ENCODE data around the gene TYW1.
"Not testable (repeated sequence)": the region's sequence is repeated elsewhere in the genome, so short reads cannot be mapped to it uniquely, and the experiment has no call there.

TYW1 gene

GRCh38 chr7:67189801-67190465 lies 193.3 kb downstream of the TYW1 start:
- DNase-seq (ENCODE audit: low spot score) = not testable (repeated sequence)

GRCh38 chr7:67191002-67191720 lies 194.5 kb downstream of the TYW1 start:
- DNase-seq (ENCODE audit: low spot score) = not testable (repeated sequence)

- not testable (repeated sequence) for DNase-seq (ENCODE audit: low spot score)
Observed at GRCh38 chr7:67192123-67192702, 195.6 kb downstream of the TYW1 start.

- not testable (repeated sequence) for DNase-seq (ENCODE audit: low spot score)
Observed at GRCh38 chr7:67192889-67193613, 196.4 kb downstream of the TYW1 start.

- DNase-seq (ENCODE audit: low spot score) = not testable (repeated sequence)
Observed at GRCh38 chr7:67196176-67196575, 199.5 kb downstream of the TYW1 start.

- not testable (repeated sequence) for DNase-seq (ENCODE audit: low spot score)
Observed at GRCh38 chr7:67198865-67199526, 202.4 kb downstream of the TYW1 start.

- not testable (repeated sequence) for DNase-seq (ENCODE audit: low spot score)
Observed at GRCh38 chr7:67205772-67206171, 209.1 kb downstream of the TYW1 start.

- DNase-seq (ENCODE audit: low spot score) = no peak
Observed at GRCh38 chr7:67206452-67206851, 209.8 kb downstream of the TYW1 start.

- DNase-seq (ENCODE audit: low spot score) = not testable (repeated sequence)
Observed at GRCh38 chr7:67208656-67209055, 212.0 kb downstream of the TYW1 start.

GRCh38 chr7:67209256-67209655 lies 212.6 kb downstream of the TYW1 start:
- no peak for DNase-seq (ENCODE audit: low spot score)

GRCh38 chr7:67210567-67210966 lies 213.9 kb downstream of the TYW1 start:
- no peak for DNase-seq (ENCODE audit: low spot score)

GRCh38 chr7:67211650-67212330 lies 215.2 kb downstream of the TYW1 start:
- not testable (repeated sequence) for DNase-seq (ENCODE audit: low spot score)

- not testable (repeated sequence) for DNase-seq (ENCODE audit: low spot score)
Observed at GRCh38 chr7:67213038-67213437, 216.4 kb downstream of the TYW1 start.

GRCh38 chr7:67223551-67223950 lies 226.9 kb downstream of the TYW1 start:
- not testable (repeated sequence) for DNase-seq (ENCODE audit: low spot score)

GRCh38 chr7:67226340-67226907 lies 229.8 kb downstream of the TYW1 start:
- not testable (repeated sequence) for DNase-seq (ENCODE audit: low spot score)

- DNase-seq (ENCODE audit: low spot score) = not testable (repeated sequence)
Observed at GRCh38 chr7:67226967-67227366, 230.3 kb downstream of the TYW1 start.

GRCh38 chr7:67229018-67229417 lies 232.4 kb downstream of the TYW1 start:
- not testable (repeated sequence) for DNase-seq (ENCODE audit: low spot score)

GRCh38 chr7:67230029-67230428 lies 233.4 kb downstream of the TYW1 start:
- not testable (repeated sequence) for DNase-seq (ENCODE audit: low spot score)

- DNase-seq (ENCODE audit: low spot score) = not testable (repeated sequence)
Observed at GRCh38 chr7:67233506-67233905, 236.9 kb downstream of the TYW1 start.

GRCh38 chr7:67236216-67236615 lies 239.6 kb downstream of the TYW1 start:
- not testable (repeated sequence) for DNase-seq (ENCODE audit: low spot score)

GRCh38 chr7:67242871-67243270 lies 246.2 kb downstream of the TYW1 start:
- DNase-seq (ENCODE audit: low spot score) = not testable (repeated sequence)

Data from COLO829 (cell line).